Neuronal stem cell (in vitro differentiated cells): ENCODE results near the gene ST6GAL1.

Experiments used
- DNase-seq: peaks from one replicate; pipeline ENCODE4 v3.0.0-alpha.2; 2013; ENCODE audit warnings: low spot score
- H2AFZ ChIP-seq: one replicate; pipeline ENCODE4 v1.6.1; 2013; ENCODE audit warnings: mild to moderate bottlenecking, low read length, inconsistent platforms
- H2AK5ac ChIP-seq: 2 replicates; pipeline ENCODE4 v1.6.1; 2013; ENCODE audit warnings: low read depth, mild to moderate bottlenecking, inconsistent platforms, low read length, moderate library complexity, mixed read lengths
- H2BK120ac ChIP-seq: 2 replicates; pipeline ENCODE4 v1.6.1; 2013; ENCODE audit warnings: low read depth, mild to moderate bottlenecking, inconsistent platforms, low read length, moderate library complexity, mixed read lengths
- H2BK12ac ChIP-seq: one replicate; pipeline ENCODE4 v1.6.1; 2013; ENCODE audit warnings: low read length, inconsistent platforms
- H2BK15ac ChIP-seq: 2 replicates; pipeline ENCODE4 v1.6.1; 2013; ENCODE audit warnings: mild to moderate bottlenecking, low read length, inconsistent platforms, mixed read lengths
- H2BK5ac ChIP-seq: one replicate; pipeline ENCODE4 v1.6.1; 2013; ENCODE audit warnings: inconsistent platforms, mild to moderate bottlenecking, low read length, moderate library complexity
- H3K14ac ChIP-seq: one replicate; pipeline ENCODE4 v1.6.1; 2013; ENCODE audit warnings: low read length, inconsistent platforms
- H3K18ac ChIP-seq: 2 replicates; pipeline ENCODE4 v1.6.1; 2013; ENCODE audit warnings: low read length, inconsistent platforms
- H3K23ac ChIP-seq: 2 replicates; pipeline ENCODE4 v1.6.1; 2013; ENCODE audit warnings: low read depth, mild to moderate bottlenecking, mixed read lengths, low read length, inconsistent platforms; ENCODE audit not compliant: poor library complexity
- H3K27ac ChIP-seq: replicated peaks from 3 replicates; pipeline ENCODE4 v1.5.1; 2013; ENCODE audit warnings: low read length, inconsistent platforms
- H3K27me3 ChIP-seq, 3 experiments: 2 replicates each; pipeline ENCODE4 v1.6.1; 2013; ENCODE audit warnings: low read length in 3 of 3, mild to moderate bottlenecking in 2 of 3, inconsistent platforms in 1 of 3, low read depth in 1 of 3, mixed read lengths in 1 of 3, moderate library complexity in 1 of 3; ENCODE audit not compliant: control insufficient read depth in 3 of 3, insufficient read depth in 3 of 3
- H3K36me3 ChIP-seq, 2 donors: replicated peaks in 1 of 2; 2 replicates each; pipeline ENCODE4 v1.6.1; 2013; ENCODE audit warnings: low read length in 2 of 2; ENCODE audit not compliant: control insufficient read depth in 2 of 2, insufficient read depth in 2 of 2
- H3K4ac ChIP-seq: 2 replicates; pipeline ENCODE4 v1.6.1; 2013; ENCODE audit warnings: inconsistent platforms, mild to moderate bottlenecking, low read length, moderate library complexity
- H3K4me1 ChIP-seq, 2 donors: 1 replicate in 1 of 2; 2 replicates in 1 of 2; pipeline ENCODE4 v1.6.1; 2013; ENCODE audit warnings: low read length in 2 of 2, low read depth in 1 of 2; ENCODE audit not compliant: control insufficient read depth in 2 of 2, insufficient read depth in 1 of 2
- H3K4me2 ChIP-seq: one replicate; pipeline ENCODE4 v1.6.1; 2013; ENCODE audit warnings: mild to moderate bottlenecking, low read length, inconsistent platforms; ENCODE audit not compliant: insufficient read depth, poor library complexity, severe bottlenecking
- H3K4me3 ChIP-seq, 2 donors: 2 replicates each; pipeline ENCODE4 v1.5.1; 2013; ENCODE audit warnings: low read length in 2 of 2, mild to moderate bottlenecking in 2 of 2, inconsistent platforms in 1 of 2, moderate library complexity in 1 of 2
- H3K79me1 ChIP-seq: one replicate; pipeline ENCODE4 v1.6.1; 2013; ENCODE audit warnings: low read depth, mild to moderate bottlenecking, inconsistent platforms, low read length, moderate library complexity
- H3K9ac ChIP-seq: one replicate; pipeline ENCODE4 v1.6.1; 2013; ENCODE audit warnings: mild to moderate bottlenecking, low read depth, low read length, inconsistent platforms; ENCODE audit not compliant: poor library complexity
- H3K9me3 ChIP-seq, 2 donors: replicated peaks in 1 of 2; 2 replicates each; pipeline versions ENCODE3 to v1.6.1; 2013; ENCODE audit warnings: low read length in 2 of 2, mild to moderate bottlenecking in 2 of 2, inconsistent platforms in 1 of 2, low read depth in 1 of 2, mixed read lengths in 1 of 2, moderate library complexity in 1 of 2; ENCODE audit not compliant: control insufficient read depth in 2 of 2, insufficient read depth in 1 of 2
- H4K8ac ChIP-seq: one replicate; pipeline ENCODE4 v1.6.1; 2013; ENCODE audit warnings: low read depth, mild to moderate bottlenecking, inconsistent platforms, low read length, moderate library complexity
- H4K91ac ChIP-seq: one replicate; pipeline ENCODE4 v1.6.1; 2013; ENCODE audit warnings: low read length, low read depth, mild to moderate bottlenecking, inconsistent platforms; ENCODE audit not compliant: poor library complexity
- WGBS, 2 donors: extraction: QIAGEN DNeasy Blood & Tissue Kit; methylation state at CpG; one replicate each; pipeline ENCODE4 v1.1.7; 2013; ENCODE audit warnings: missing lambda C conversion rate in 2 of 2, mixed read lengths in 1 of 2; ENCODE audit not compliant: insufficient read length in 2 of 2, insufficient replicate concordance in 1 of 2; ENCODE audit errors: extremely low coverage in 2 of 2; 5-methylcytosine and 5-hydroxymethylcytosine counted together

ST6GAL1 gene

GRCh38 chr3:186986406-186986805, 56.1 kb downstream of the ST6GAL1 start:
- Histone ChIP-seq H3K27me3 (no peaks in the 10 kb centered on the region), H3K27ac (no peak overlapping the region)

DNA sequence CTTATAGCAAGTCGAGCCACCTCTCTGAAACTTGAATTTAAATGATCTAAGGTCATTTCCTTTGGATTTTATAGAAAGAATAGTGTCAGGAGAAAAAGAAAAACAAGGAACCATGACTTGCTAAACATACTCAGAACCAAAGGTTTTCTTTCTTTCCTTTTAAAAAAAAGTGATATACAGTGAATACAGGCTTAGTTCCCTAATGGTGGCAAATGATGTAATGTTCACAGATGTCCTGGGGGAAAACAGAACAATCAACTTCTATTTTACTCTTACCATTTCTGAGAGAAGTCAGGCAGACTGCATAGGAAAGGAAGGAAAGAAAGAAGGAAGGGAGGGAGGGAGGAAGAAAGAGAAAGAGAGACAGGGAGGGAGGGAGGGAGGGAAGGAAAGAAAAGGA, 56.5 kb downstream of the ST6GAL1 start:
- Histone ChIP-seq H3K79me1 (no peaks in the 10 kb centered on the region), H2BK5ac (no peak overlapping the region), H2AK5ac (no peak overlapping the region), H3K23ac (no peak overlapping the region), H3K18ac (no peak overlapping the region), H3K4me2 (no peak overlapping the region), H4K8ac (no peak overlapping the region), H3K4ac (no peak overlapping the region), H3K9ac (no peak overlapping the region), H2BK12ac (no peak overlapping the region), H3K4me3 (no peak overlapping the region), H3K4me1 (peaks cover 0 to 1% of the 10 kb centered on the region in 2 donors), H2AFZ (no peak overlapping the region), H3K27ac (no peak overlapping the region), H3K9me3 (no peaks in the 10 kb centered on the region), H2BK120ac (no peak overlapping the region), H3K14ac (no peak overlapping the region), H4K91ac (no peak overlapping the region), H3K27me3 (no peaks in the 10 kb centered on the region), H2BK15ac (no peak overlapping the region), H3K36me3 (peaks cover 3 to 4% of the 10 kb centered on the region in 2 donors)
- no CpG with 5 or more reads among the region's 1 CpG for WGBS, 2 donors
- no peak for DNase-seq

More at GRCh38 chr3:186986406-186986805, 56.1 kb downstream of the ST6GAL1 start:
- Histone ChIP-seq H2AK5ac (no peak overlapping the region), H3K4me3 (no peak overlapping the region), H3K23ac (no peak overlapping the region), H3K4me1 (peaks cover 0 to 1% of the 10 kb centered on the region in 2 donors), H3K4me2 (no peak overlapping the region), H2AFZ (no peak overlapping the region), H3K79me1 (no peaks in the 10 kb centered on the region), H4K91ac (no peak overlapping the region), H2BK5ac (no peak overlapping the region), H2BK15ac (no peak overlapping the region), H3K9me3 (no peaks in the 10 kb centered on the region), H3K9ac (no peak overlapping the region), H4K8ac (no peak overlapping the region), H3K36me3 (peaks cover 0 to 3% of the 10 kb centered on the region in 2 donors), H3K18ac (no peak overlapping the region), H3K4ac (no peak overlapping the region), H2BK120ac (no peak overlapping the region), H2BK12ac (no peak overlapping the region), H3K14ac (no peak overlapping the region)
- no CpG with 5 or more reads among the region's 8 CpGs for WGBS, 2 donors
- no peak for DNase-seq

DNA sequence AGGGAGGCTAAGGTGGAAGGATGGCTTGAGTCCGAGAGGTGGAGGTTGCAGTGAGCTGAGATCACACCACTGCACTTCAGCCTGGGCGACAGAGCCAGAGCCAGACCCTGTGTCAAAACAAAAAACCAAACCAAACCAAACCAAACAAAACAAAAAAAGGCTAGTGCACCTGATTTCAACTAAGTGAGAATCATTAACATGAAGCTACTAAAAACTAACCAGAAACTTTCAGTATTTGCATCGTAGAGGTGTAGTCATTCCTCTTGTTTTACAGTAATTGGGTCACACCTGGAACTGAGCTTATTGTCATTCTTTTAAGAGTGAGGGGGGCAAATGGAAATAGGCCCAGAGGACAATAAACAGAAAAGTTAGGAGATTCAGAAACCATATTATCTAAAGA, 58.5 kb downstream of the ST6GAL1 start:
- Histone ChIP-seq H3K9ac (no peak overlapping the region), H2BK12ac (no peak overlapping the region), H2BK15ac (no peak overlapping the region), H3K79me1 (no peaks in the 10 kb centered on the region), H3K4me2 (no peak overlapping the region), H3K4me3 (no peak overlapping the region), H3K9me3 (no peaks in the 10 kb centered on the region), H2BK120ac (no peak overlapping the region), H2AK5ac (no peak overlapping the region), H3K27ac (no peak overlapping the region), H3K4me1 (peaks cover 0 to 1% of the 10 kb centered on the region in 2 donors), H3K4ac (no peak overlapping the region), H2BK5ac (no peak overlapping the region), H3K14ac (no peak overlapping the region), H3K18ac (no peak overlapping the region), H3K36me3 (peaks cover 3 to 4% of the 10 kb centered on the region in 2 donors), H3K23ac (no peak overlapping the region), H3K27me3 (no peaks in the 10 kb centered on the region), H4K8ac (no peak overlapping the region), H2AFZ (no peak overlapping the region), H4K91ac (no peak overlapping the region)
- WGBS, 2 donors, result no CpG with 5 or more reads among the region's 3 CpGs
- DNase-seq, result no peak

- Histone ChIP-seq H2BK15ac (no peak overlapping the region), H3K4me3 (no peak overlapping the region)
- no peak for DNase-seq
Observed at GRCh38 chr3:186989429-186989828, 59.1 kb downstream of the ST6GAL1 start.

More at GRCh38 chr3:186989429-186989828, 59.1 kb downstream of the ST6GAL1 start:
- H3K36me3 ChIP-seq, result peaks cover 3 to 4% of the 10 kb centered on the region in 2 donors
- H3K14ac ChIP-seq, result no peak overlapping the region
- no peak overlapping the region for H4K8ac ChIP-seq
- H2BK5ac ChIP-seq, result no peak overlapping the region
- H3K9ac ChIP-seq, result no peak overlapping the region
- H3K4me1 ChIP-seq, result no peaks in the 10 kb centered on the region
- no CpG with 5 or more reads among the region's 1 CpG for WGBS, 2 donors
- no peaks in the 10 kb centered on the region for H3K27me3 ChIP-seq
- H3K79me1 ChIP-seq, result no peaks in the 10 kb centered on the region
- no peak overlapping the region for H3K27ac ChIP-seq
- H2AK5ac ChIP-seq, result no peak overlapping the region
- no peak overlapping the region for H2BK12ac ChIP-seq
- H2BK120ac ChIP-seq, result no peak overlapping the region
- H3K4me2 ChIP-seq, result no peak overlapping the region
- H3K4ac ChIP-seq, result no peak overlapping the region
- no peaks in the 10 kb centered on the region for H3K9me3 ChIP-seq
- H4K91ac ChIP-seq, result no peak overlapping the region
- H3K23ac ChIP-seq, result no peak overlapping the region
- no peak overlapping the region for H3K18ac ChIP-seq
- H2AFZ ChIP-seq, result no peak overlapping the region
